ENCODE results near the gene BBX.

The BBX gene

GRCh38 chr3:107853821-107854220, 331.1 kb downstream of the BBX start:
- TF ChIP-seq TEAD4 (IDR thresholded peaks at IDR 0.05) = no peak
- no peak for TF ChIP-seq EP300 (IDR thresholded peaks at IDR 0.05; ENCODE audit: borderline replicate concordance)
- no peak for TF ChIP-seq RAD21 (IDR thresholded peaks at IDR 0.05; ENCODE audit: low read depth)
- no peak for TF ChIP-seq EGR1 (IDR thresholded peaks at IDR 0.05)
- TF ChIP-seq FOXM1 (IDR thresholded peaks at IDR 0.05; ENCODE audit: borderline replicate concordance, low read depth) = no peak
- TF ChIP-seq TAF1 (IDR thresholded peaks at IDR 0.05; ENCODE audit: low read depth) = no peak
- no peak for TF ChIP-seq TCF12 (IDR thresholded peaks at IDR 0.05; ENCODE audit: low read depth)

GRCh38 chr3:107854733-107855132, 332.0 kb downstream of the BBX start:
- no peak for TF ChIP-seq TCF12 (IDR thresholded peaks at IDR 0.05; ENCODE audit: low read depth)
- TF ChIP-seq EGR1 (IDR thresholded peaks at IDR 0.05) = no peak
- TF ChIP-seq YY1 (IDR thresholded peaks at IDR 0.05; ENCODE audit: low read depth) = no peak
- TF ChIP-seq TAF1 (IDR thresholded peaks at IDR 0.05; ENCODE audit: low read depth) = no peak
- TF ChIP-seq CEBPB (IDR thresholded peaks at IDR 0.05) = no peak
- TF ChIP-seq EP300 (IDR thresholded peaks at IDR 0.05; ENCODE audit: borderline replicate concordance) = no peak
- TF ChIP-seq USF1 (IDR thresholded peaks at IDR 0.05) = no peak
- no peak for TF ChIP-seq RAD21 (IDR thresholded peaks at IDR 0.05; ENCODE audit: low read depth)
- TF ChIP-seq ZBTB7A (IDR thresholded peaks at IDR 0.05; ENCODE audit: low read depth) = no peak

GRCh38 chr3:107855710-107856109, 332.9 kb downstream of the BBX start:
- TF ChIP-seq MAX (IDR thresholded peaks at IDR 0.05) (no peak), YY1 (IDR thresholded peaks at IDR 0.05; ENCODE audit: low read depth) (no peak), FOXM1 (IDR thresholded peaks at IDR 0.05; ENCODE audit: borderline replicate concordance, low read depth) (no peak), TCF12 (IDR thresholded peaks at IDR 0.05; ENCODE audit: low read depth) (no peak), NFIC (IDR thresholded peaks at IDR 0.05) (no peak), RAD21 (IDR thresholded peaks at IDR 0.05; ENCODE audit: low read depth) (no peak), REST (IDR thresholded peaks at IDR 0.05; ENCODE audit: low read depth) (no peak), EGR1 (IDR thresholded peaks at IDR 0.05) (no peak), USF1 (IDR thresholded peaks at IDR 0.05) (no peak), TAF1 (IDR thresholded peaks at IDR 0.05; ENCODE audit: low read depth) (no peak), ZBTB7A (IDR thresholded peaks at IDR 0.05; ENCODE audit: low read depth) (no peak), TEAD4 (IDR thresholded peaks at IDR 0.05) (no peak)

GRCh38 chr3:107857854-107858253, 335.1 kb downstream of the BBX start:
- TF ChIP-seq REST (IDR thresholded peaks at IDR 0.05; ENCODE audit: low read depth) (no peak), MAX (IDR thresholded peaks at IDR 0.05) (no peak), USF1 (IDR thresholded peaks at IDR 0.05) (no peak), TEAD4 (IDR thresholded peaks at IDR 0.05) (no peak), NFIC (IDR thresholded peaks at IDR 0.05) (no peak), TAF1 (IDR thresholded peaks at IDR 0.05; ENCODE audit: low read depth) (no peak), EGR1 (IDR thresholded peaks at IDR 0.05) (no peak), TCF12 (IDR thresholded peaks at IDR 0.05; ENCODE audit: low read depth) (no peak), EP300 (IDR thresholded peaks at IDR 0.05; ENCODE audit: borderline replicate concordance) (no peak), CEBPB (IDR thresholded peaks at IDR 0.05) (no peak), RAD21 (IDR thresholded peaks at IDR 0.05; ENCODE audit: low read depth) (no peak), ZBTB7A (IDR thresholded peaks at IDR 0.05; ENCODE audit: low read depth) (no peak), CREB1 (IDR thresholded peaks at IDR 0.05; ENCODE audit: low read depth) (no peak), FOXM1 (IDR thresholded peaks at IDR 0.05; ENCODE audit: borderline replicate concordance, low read depth) (no peak), YY1 (IDR thresholded peaks at IDR 0.05; ENCODE audit: low read depth) (no peak)

- TF ChIP-seq NFIC (IDR thresholded peaks at IDR 0.05) (no peak), EGR1 (IDR thresholded peaks at IDR 0.05) (no peak), ZBTB7A (IDR thresholded peaks at IDR 0.05; ENCODE audit: low read depth) (no peak), YY1 (IDR thresholded peaks at IDR 0.05; ENCODE audit: low read depth) (no peak), TCF12 (IDR thresholded peaks at IDR 0.05; ENCODE audit: low read depth) (no peak), REST (IDR thresholded peaks at IDR 0.05; ENCODE audit: low read depth) (no peak), CREB1 (IDR thresholded peaks at IDR 0.05; ENCODE audit: low read depth) (no peak), FOXM1 (IDR thresholded peaks at IDR 0.05; ENCODE audit: borderline replicate concordance, low read depth) (no peak), USF1 (IDR thresholded peaks at IDR 0.05) (no peak), RAD21 (IDR thresholded peaks at IDR 0.05; ENCODE audit: low read depth) (no peak), TAF1 (IDR thresholded peaks at IDR 0.05; ENCODE audit: low read depth) (no peak), MAX (IDR thresholded peaks at IDR 0.05) (no peak), EP300 (IDR thresholded peaks at IDR 0.05; ENCODE audit: borderline replicate concordance) (no peak), CEBPB (IDR thresholded peaks at IDR 0.05) (no peak)
Observed at GRCh38 chr3:107858876-107859275, 336.1 kb downstream of the BBX start.
